ENCODE data around the gene DCAF6.

- TF ChIP-seq POLR2A (IDR thresholded peaks at IDR 0.05) (no peak), EP300 (IDR thresholded peaks at IDR 0.05) (no peak)
Measured at GRCh38 chr1:167929725-167930124, 6.8 kb upstream of the DCAF6 start.
